ENCODE measurements around the gene MRGPRF.
A peak's percentile ranks its signal among the peaks of the same experiment; 100 is the strongest.
"Not testable (repeated sequence)": the region's sequence is repeated elsewhere in the genome, so short reads cannot be mapped to it uniquely, and the experiment has no call there.

Gene MRGPRF

DNA sequence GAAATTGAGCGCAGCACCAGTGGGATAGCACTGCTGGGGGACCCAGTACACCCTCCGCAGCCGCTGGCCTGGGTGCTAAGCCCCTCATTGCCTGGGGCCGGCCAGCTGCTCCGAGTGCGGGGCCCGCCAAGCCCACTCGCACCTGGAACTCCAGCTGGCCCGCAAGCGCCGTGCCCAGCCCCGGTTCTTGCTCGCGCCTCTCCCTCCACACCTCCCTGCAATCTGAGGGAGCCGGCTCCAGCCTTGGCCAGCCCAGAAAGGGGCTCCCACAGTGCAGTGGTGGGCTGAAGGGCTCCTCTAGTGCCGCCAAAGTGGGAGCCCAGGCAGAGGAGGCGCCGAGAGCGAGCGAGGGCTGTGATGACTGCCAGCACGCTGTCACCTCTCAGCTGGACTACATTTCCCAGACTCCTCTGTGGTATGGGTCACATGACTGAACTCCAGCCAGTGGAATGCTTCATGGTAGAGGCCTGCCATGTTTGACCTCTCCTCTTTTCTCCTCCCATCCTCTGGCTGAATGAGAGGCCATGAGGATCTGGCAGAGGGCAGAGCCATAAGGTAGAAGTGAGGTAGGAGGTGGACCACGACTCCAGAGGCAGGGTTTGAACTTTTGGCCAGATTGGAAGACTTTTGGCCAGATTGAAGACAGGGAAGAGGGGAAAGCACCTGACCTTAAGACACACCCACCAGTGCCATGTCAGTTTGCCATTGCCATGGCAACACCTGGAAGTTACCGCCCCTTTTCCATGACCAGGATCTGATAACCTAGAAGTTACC, 38.4 kb downstream of the MRGPRF start:
- TF ChIP-seq, protein P1, sequence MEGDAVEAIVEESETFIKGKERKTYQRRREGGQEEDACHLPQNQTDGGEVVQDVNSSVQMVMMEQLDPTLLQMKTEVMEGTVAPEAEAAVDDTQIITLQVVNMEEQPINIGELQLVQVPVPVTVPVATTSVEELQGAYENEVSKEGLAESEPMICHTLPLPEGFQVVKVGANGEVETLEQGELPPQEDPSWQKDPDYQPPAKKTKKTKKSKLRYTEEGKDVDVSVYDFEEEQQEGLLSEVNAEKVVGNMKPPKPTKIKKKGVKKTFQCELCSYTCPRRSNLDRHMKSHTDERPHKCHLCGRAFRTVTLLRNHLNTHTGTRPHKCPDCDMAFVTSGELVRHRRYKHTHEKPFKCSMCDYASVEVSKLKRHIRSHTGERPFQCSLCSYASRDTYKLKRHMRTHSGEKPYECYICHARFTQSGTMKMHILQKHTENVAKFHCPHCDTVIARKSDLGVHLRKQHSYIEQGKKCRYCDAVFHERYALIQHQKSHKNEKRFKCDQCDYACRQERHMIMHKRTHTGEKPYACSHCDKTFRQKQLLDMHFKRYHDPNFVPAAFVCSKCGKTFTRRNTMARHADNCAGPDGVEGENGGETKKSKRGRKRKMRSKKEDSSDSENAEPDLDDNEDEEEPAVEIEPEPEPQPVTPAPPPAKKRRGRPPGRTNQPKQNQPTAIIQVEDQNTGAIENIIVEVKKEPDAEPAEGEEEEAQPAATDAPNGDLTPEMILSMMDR (IDR thresholded peaks at IDR 0.05; ENCODE audit: insufficient read depth, low read depth, low read length, missing control alignments): no peak
- DNase-seq (ENCODE audit: low read depth): peak; percentile 19
- no peak overlapping the region for H3K4me3 ChIP-seq (ENCODE audit: low read length)

DNA sequence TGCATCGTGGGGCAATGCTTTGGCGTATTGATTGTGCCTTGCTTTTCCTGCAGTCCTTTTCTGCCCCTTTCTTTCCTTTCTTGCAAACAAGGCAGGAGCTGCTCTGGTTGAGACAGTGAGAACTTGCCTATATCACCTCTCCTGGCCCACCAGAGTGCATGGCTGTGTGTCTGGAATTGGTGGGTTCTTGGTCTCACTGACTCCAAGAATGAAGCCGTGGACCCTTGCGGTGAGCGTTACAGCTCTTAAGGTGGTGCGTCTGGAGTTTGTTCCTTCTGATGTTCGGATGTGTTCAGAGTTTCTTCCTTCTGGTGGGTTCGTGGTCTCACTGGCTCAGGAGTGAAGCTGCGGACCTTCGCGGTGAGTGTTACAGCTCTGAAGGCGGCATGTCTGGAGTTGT, 39.3 kb downstream of the MRGPRF start:
- H3K4me3 ChIP-seq (ENCODE audit: low read length); DNase-seq (ENCODE audit: low read depth): not testable (repeated sequence)

DNA sequence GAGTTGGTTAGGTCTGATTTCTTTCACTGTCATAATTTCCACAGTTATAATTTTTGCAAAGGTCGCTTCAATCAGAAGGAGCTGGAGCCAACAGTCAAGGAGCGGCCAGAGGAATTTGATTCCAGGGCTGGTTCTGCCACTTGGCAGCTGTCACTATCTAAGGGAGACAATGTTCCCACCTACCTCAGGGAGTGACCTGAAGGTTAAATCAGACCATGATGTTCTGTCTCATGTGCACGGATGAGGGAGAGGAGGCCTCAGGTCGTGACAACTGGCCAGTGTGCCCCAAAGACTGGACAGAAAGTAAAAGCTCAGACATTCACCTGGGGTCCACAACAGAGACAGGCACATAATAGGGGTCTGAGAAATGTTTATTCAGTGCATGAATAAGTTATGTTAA, 39.8 kb downstream of the MRGPRF start:
- H3K4me3 ChIP-seq (ENCODE audit: low read length): no peak overlapping the region
- TF ChIP-seq, protein P1 (IDR thresholded peaks at IDR 0.05; ENCODE audit: insufficient read depth, low read depth, low read length, missing control alignments): no peak
- no peak for DNase-seq (ENCODE audit: low read depth)

DNA sequence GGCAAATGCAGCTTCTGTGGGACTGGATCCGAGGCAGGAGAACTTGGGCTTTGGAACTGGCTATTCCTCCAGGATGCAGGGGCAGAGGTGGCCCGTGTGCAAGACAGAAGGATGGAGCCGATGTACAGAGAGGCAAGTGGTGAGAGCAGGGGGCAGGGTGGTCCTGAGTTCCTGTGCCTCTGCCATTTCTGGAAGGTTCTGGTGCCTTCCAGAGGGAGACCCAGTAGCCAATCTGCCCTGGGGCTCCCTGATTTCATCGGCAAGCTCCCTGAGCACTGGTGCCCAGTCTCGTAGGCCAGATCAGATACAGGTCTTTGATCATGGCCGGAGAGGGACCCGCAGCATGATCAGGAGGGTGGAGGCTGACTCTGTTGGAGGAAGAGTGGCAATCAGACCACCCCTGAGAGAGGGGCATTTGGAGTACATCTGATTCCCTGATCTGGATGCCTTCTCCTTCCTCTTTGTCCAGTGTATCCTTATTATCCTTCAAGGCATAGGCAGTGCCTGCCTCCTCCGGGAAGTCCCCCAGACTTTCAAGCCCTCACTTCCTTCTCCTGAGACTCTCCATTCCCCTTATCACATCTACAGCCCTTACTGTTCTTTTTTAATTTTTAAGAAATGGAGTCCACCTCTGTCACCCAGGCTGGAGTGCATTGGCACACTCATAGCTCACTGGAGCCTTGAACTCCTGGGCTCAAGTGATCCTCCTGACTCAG, 42.0 kb downstream of the MRGPRF start:
- no peak overlapping the region for H3K4me3 ChIP-seq (ENCODE audit: low read length)
- no peak for DNase-seq (ENCODE audit: low read depth)
- TF ChIP-seq, protein P1 (IDR thresholded peaks at IDR 0.05; ENCODE audit: insufficient read depth, low read depth, low read length, missing control alignments): no peak

DNA sequence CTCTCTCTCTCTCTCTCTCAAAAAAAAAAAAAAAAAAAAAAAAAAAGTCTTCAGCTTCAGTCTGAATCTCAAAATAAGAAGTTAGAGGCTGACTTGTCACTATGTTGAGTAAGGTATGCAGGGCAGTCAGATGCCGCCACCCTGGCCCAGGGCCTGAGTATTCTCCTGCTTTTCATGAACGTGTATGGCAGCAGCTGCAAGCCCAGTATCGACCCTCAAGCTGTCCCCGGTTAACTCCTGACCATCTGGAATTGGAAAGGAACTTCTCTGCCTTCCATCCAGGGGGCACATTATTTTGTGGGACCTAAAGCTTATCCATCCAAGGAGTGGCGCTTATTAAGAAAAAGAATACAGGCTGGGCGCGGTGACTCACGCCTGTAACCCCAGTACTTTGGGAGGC, 43.7 kb downstream of the MRGPRF start:
- TF ChIP-seq, protein P1 (IDR thresholded peaks at IDR 0.05; ENCODE audit: insufficient read depth, low read depth, low read length, missing control alignments): no peak
- no peak for DNase-seq (ENCODE audit: low read depth)
- no peak overlapping the region for H3K4me3 ChIP-seq (ENCODE audit: low read length)

DNA sequence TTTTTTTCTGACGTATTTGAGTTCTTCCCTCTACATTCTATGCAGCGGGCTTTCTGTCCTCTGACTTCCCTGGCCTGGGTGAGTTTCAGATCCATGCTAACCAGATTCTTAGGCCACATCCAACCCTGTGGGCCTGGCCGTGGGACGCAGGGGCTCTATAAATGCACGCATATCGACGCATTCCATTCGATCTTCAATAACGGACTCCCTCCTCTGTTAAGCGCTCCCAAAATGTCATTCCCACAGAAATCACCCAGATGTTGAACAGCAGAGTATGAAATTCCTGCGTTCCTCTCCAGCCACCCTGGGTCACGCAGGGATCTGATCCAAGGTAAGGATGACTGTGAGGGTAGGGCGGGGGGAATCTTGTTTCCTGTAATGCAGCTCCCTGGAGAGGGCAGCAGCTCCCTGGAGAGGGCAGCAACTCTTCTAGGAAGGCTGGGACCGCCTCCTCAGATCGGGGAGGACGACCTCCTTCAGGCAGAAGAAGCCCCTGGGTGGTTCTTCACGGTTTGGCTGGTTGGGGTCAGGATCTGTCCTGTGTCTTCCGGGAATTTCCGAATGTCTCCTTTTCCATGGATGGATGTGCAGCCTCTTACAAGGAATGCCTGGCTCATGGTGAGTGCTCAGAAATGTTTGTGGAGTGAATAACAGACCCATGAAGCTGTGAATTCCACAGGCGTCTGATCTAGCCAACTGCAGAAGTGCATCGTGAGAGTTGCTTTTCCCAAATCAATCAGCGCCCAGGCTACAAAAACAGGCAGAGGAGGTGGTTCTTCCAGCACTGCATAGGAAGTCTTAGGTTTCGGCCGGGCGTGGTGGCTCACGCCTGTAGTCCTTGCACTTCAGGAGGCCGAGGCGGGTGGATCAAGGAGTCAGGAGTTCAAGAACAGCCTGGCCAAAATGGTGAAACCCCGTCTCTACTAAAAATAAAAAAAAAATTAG, 44.5 kb downstream of the MRGPRF start:
- DNase-seq (ENCODE audit: low read depth): no peak
- TF ChIP-seq, protein P1 (IDR thresholded peaks at IDR 0.05; ENCODE audit: insufficient read depth, low read depth, low read length, missing control alignments): no peak
- no peak overlapping the region for H3K4me3 ChIP-seq (ENCODE audit: low read length)

Data from epithelial cell of esophagus (primary cell).